GM12865 (cell line): Measurements from ENCODE around the gene COL5A3.

ENCODE experiments used
- DNase-seq: peaks from one replicate; pipeline ENCODE4 v3.0.0; 2010; ENCODE audit warnings: low read depth
- H3K4me3 ChIP-seq: 2 replicates; pipeline ENCODE4 v1.5.1; 2011; ENCODE audit warnings: mild to moderate bottlenecking, low read depth, low read length, control low read depth
- CTCF ChIP-seq: IDR thresholded peaks from 2 replicates; pipeline ENCODE4 v1.5.1; 2011; ENCODE audit warnings: low read length, control low read depth, low read depth, inconsistent platforms; ENCODE audit not compliant: insufficient read depth; ENCODE audit errors: missing control alignments

COL5A3 gene

GRCh38 chr19:9972103-9972502 lies 38.2 kb downstream of the COL5A3 start:
- DNase-seq, result no peak

GRCh38 chr19:9971166-9971897 lies 39.0 kb downstream of the COL5A3 start:
- TF ChIP-seq CTCF, result no peak
- H3K4me3 ChIP-seq, result no peak overlapping the region
- DNase-seq, result no peak

More at GRCh38 chr19:9972103-9972502, 38.2 kb downstream of the COL5A3 start:
- TF ChIP-seq CTCF, result no peak
- H3K4me3 ChIP-seq, result no peak overlapping the region

GRCh38 chr19:9970481-9970880 lies 39.8 kb downstream of the COL5A3 start:
- no peak overlapping the region for H3K4me3 ChIP-seq
- no peak for DNase-seq
- no peak for TF ChIP-seq CTCF

- TF ChIP-seq CTCF, result no peak
- H3K4me3 ChIP-seq, result no peak overlapping the region
- DNase-seq, result no peak
Measured at GRCh38 chr19:9969688-9969975, 40.7 kb downstream of the COL5A3 start.

GRCh38 chr19:9968820-9969687 lies 41.2 kb downstream of the COL5A3 start:
- no peak for DNase-seq
- no peak overlapping the region for H3K4me3 ChIP-seq
- no peak for TF ChIP-seq CTCF

GRCh38 chr19:9967326-9967725 lies 43.0 kb downstream of the COL5A3 start:
- TF ChIP-seq CTCF, result no peak
- no peak overlapping the region for H3K4me3 ChIP-seq
- DNase-seq, result no peak
